B cell (primary cell): ENCODE results near the gene POLR1B.

Experiments used
- CTCF ChIP-seq: fragments of 200-600 bp; IDR thresholded peaks from one replicate; pipeline ENCODE4 v1.8.0; 2022; ENCODE audit warnings: antibody characterized with exemption, mild to moderate bottlenecking
- EZH2 ChIP-seq: IDR thresholded peaks from 2 replicates; pipeline ENCODE4 v1.6.1; 2012; ENCODE audit warnings: borderline replicate concordance, low read depth, mild to moderate bottlenecking, moderate library complexity, low read length; ENCODE audit not compliant: insufficient read depth, poor library complexity, severe bottlenecking

GRCh38 chr2:112534826-112535225 lies 7.4 kb upstream of the POLR1B start:
- no peak for TF ChIP-seq CTCF
- TF ChIP-seq EZH2 = no peak
